Measurements from ENCODE around the gene C2. TPM values are rescaled to one million over a fixed set of nuclear protein-coding genes. Genes with fewer than 3 reads are reported as not detected.
A peak's percentile ranks its signal among the peaks of the same experiment; 100 is the strongest.

The C2 gene
- total RNA-seq, 2 donors from 2014 or later = 7.8 to 15.2 TPM

DNA sequence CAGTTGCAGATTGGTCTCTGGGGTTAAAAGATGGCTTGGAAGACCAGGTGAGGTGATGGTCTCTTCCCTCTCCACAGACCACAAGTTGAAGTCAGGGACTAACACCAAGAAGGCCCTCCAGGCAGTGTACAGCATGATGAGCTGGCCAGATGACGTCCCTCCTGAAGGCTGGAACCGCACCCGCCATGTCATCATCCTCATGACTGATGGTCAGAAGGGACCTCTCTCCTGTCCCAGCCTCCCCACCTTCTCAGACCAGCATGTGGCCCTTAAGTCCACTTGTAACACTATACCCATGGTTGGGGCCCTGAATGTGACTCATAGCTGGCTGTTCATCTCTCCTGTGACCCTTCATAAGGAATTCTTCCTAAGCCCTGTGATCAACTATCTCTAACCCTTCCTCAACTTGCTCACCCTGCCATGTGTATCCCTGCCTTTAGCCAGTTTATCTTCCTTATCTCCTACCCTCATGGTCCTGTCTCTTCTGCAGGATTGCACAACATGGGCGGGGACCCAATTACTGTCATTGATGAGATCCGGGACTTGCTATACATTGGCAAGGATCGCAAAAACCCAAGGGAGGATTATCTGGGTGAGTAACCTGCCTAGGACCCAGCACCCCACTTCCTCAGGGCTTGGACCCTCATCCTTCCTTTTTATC lies 21.4 kb downstream of the C2 start:
- H3K27me3 ChIP-seq = no peaks in the 10 kb centered on the region
- no peak overlapping the region for H3K27ac ChIP-seq
- DNase-seq = no peak
- H3K4me1 ChIP-seq = peaks cover 7% of the 10 kb centered on the region
- H3K36me3 ChIP-seq = no peaks in the 10 kb centered on the region
- no peak overlapping the region for H3K4me3 ChIP-seq
- TF ChIP-seq, protein P1, sequence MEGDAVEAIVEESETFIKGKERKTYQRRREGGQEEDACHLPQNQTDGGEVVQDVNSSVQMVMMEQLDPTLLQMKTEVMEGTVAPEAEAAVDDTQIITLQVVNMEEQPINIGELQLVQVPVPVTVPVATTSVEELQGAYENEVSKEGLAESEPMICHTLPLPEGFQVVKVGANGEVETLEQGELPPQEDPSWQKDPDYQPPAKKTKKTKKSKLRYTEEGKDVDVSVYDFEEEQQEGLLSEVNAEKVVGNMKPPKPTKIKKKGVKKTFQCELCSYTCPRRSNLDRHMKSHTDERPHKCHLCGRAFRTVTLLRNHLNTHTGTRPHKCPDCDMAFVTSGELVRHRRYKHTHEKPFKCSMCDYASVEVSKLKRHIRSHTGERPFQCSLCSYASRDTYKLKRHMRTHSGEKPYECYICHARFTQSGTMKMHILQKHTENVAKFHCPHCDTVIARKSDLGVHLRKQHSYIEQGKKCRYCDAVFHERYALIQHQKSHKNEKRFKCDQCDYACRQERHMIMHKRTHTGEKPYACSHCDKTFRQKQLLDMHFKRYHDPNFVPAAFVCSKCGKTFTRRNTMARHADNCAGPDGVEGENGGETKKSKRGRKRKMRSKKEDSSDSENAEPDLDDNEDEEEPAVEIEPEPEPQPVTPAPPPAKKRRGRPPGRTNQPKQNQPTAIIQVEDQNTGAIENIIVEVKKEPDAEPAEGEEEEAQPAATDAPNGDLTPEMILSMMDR (IDR thresholded peaks at IDR 0.05) = no peak
- no peak overlapping the region for H3K9ac ChIP-seq (ENCODE audit: low read depth in 2 of 2, low read length in 2 of 2)
- intact Hi-C loops (cut with DNase I) = no loop called here
- H3K9me3 ChIP-seq = no peaks in the 10 kb centered on the region

DNA sequence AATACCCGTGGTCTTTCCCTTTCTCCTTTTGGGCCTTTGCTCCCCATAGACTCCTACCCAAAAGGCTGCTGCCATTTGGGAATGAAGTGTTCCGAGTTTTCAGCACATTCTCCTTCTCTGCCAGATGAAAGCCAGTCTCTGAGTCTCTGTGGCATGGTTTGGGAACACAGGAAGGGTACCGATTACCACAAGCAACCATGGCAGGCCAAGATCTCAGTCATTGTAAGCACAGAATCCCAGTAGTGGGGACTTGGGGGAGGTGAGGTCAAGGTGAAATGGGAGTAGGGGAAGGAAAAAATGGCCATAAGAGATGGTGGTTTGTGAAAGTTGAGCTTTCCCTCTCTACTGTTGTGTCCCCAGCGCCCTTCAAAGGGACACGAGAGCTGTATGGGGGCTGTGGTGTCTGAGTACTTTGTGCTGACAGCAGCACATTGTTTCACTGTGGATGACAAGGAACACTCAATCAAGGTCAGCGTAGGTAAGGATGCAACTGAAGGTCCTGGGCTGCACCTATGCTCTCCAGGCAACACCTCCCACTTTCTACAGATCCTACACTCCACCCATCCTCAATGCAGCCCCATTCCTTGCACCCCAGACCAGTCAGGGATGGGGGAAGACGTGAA lies 22.5 kb downstream of the C2 start:
- Histone ChIP-seq H3K27me3 (no peaks in the 10 kb centered on the region), H3K36me3 (no peaks in the 10 kb centered on the region), H3K9ac (ENCODE audit: low read depth in 2 of 2, low read length in 2 of 2) (no peak overlapping the region), H3K9me3 (no peaks in the 10 kb centered on the region), H3K4me1 (peaks cover 2% of the 10 kb centered on the region), H3K4me3 (no peak overlapping the region), H3K27ac (no peak overlapping the region)
- DNase-seq = no peak
- TF ChIP-seq, protein P1 (IDR thresholded peaks at IDR 0.05) = no peak
- intact Hi-C loops (cut with DNase I) = loop anchor here (5.0 to 10.0 kb wide), 3 partner anchors 48 to 275 kb away; partner anchors contain the start of genes SAPCD1 and ZBTB12

DNA sequence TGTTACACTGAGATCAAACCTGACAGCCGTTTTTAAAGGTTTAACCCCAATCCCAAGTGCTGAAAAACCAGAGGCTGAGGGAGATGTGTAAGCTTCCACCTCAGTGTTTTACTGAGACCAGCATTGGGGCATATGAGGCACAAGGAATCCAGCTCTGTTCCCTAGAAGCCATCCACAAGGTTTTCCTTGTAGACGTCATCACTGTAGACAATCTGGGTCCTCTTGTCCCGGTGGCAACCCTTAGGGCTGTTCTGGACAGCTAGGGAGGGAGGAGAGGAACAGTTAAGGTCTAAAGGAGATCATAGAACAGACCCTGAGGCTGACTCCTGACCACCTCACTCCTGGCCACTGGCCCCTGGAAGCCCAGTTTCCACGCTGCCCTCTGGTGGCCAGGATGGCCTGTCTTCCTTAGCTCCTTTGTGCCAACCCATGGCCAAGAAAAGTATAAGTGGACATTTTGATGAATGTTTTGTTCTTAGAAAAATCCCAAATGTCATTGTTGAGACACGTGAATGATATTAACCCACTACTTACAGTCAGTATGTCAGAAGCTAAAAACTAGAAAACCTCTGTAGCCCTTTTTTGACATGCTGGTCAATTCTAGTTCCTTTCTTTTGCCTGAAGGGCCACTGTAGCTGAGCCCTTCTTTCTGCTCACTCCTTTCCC lies 24.8 kb downstream of the C2 start:
- intact Hi-C loops (cut with DNase I) = loop anchor here (5.0 to 10.0 kb wide), 3 partner anchors 50 to 277 kb away; partner anchors contain the start of genes SAPCD1 and ZBTB12
- H3K36me3 ChIP-seq = peaks cover 11% of the 10 kb centered on the region
- TF ChIP-seq, protein P1 (IDR thresholded peaks at IDR 0.05) = peak; percentile 66

DNA sequence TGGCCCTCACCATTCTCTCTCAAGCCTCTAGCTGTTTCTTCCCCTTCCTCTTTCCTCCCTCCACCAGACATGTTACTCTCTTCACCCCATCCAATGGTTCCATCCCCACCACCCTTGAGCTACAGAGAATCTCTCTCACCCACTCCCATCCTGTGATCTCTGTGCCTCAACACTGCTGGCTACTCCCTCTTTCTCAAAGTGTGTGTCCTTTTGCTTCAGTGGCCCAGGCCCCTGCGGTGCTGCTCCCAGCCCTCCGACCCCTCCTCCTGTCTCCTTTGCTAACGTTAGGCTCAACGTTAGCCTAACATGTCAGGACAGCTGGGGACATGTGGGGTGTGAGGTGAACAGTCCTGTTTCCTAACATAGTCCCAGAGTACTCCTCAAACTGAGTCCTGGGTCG lies 25.4 kb downstream of the C2 start:
- Histone ChIP-seq H3K9me3 (no peaks in the 10 kb centered on the region), H3K4me1 (peaks cover 4% of the 10 kb centered on the region), H3K9ac (ENCODE audit: low read depth in 2 of 2, low read length in 2 of 2) (no peak overlapping the region), H3K36me3 (peaks cover 11% of the 10 kb centered on the region), H3K27me3 (no peaks in the 10 kb centered on the region), H3K27ac (no peak overlapping the region), H3K4me3 (no peak overlapping the region)
- intact Hi-C loops (cut with DNase I) = loop anchor here (5.0 to 10.0 kb wide), 3 partner anchors 51 to 278 kb away; partner anchors contain the start of genes SAPCD1 and ZBTB12
- DNase-seq = no peak
- TF ChIP-seq, protein P1 (IDR thresholded peaks at IDR 0.05) = no peak

More for the DNA sequence above, 24.8 kb downstream of the C2 start:
- no peak overlapping the region for H3K27ac ChIP-seq
- H3K4me1 ChIP-seq = no peaks in the 10 kb centered on the region
- H3K27me3 ChIP-seq = no peaks in the 10 kb centered on the region
- H3K9me3 ChIP-seq = no peaks in the 10 kb centered on the region
- peak; percentile 66 for DNase-seq
- no peak overlapping the region for H3K4me3 ChIP-seq
- H3K9ac ChIP-seq (ENCODE audit: low read depth in 2 of 2, low read length in 2 of 2) = no peak overlapping the region

DNA sequence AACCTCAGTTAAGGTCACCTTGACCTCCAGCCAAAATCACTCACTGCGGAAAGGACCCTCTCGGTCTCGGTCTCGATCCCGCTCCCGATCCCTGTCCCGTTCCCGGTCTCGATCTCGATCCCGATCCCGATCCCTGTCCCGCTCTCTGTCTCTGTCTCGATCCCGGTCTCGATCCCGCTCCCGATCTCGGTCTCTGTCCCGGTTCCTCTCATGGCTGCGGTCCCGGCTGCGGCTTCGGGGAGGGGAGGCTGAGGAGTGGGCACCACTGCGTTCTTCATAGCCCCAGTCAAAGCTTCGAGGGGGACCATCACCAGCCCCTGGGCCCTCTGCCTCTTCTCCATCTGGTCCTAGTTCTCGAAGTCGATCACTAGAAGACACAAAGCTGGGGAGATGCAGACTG lies 27.0 kb downstream of the C2 start:
- H3K36me3 ChIP-seq = peaks cover 11% of the 10 kb centered on the region
- no peak overlapping the region for H3K4me3 ChIP-seq
- no peak overlapping the region for H3K9ac ChIP-seq (ENCODE audit: low read depth in 2 of 2, low read length in 2 of 2)
- peaks cover 6% of the 10 kb centered on the region for H3K4me1 ChIP-seq
- TF ChIP-seq, protein P1 (IDR thresholded peaks at IDR 0.05) = no peak
- intact Hi-C loops (cut with DNase I) = loop anchor here (5.0 to 10.0 kb wide), 3 partner anchors 52 to 280 kb away; partner anchors contain the start of genes SAPCD1 and ZBTB12
- H3K9me3 ChIP-seq = no peaks in the 10 kb centered on the region
- H3K27ac ChIP-seq = no peak overlapping the region
- no peaks in the 10 kb centered on the region for H3K27me3 ChIP-seq
- no peak for DNase-seq

All from colonic mucosa (tissue), 4 donors.